Measurements from ENCODE around the gene COA4.

The COA4 gene

GRCh38 chr11:73907191-73907590, 30.5 kb upstream of the COA4 start:
- no peak overlapping the region for H3K4me3 ChIP-seq (replicated peaks in 1 of 2; ENCODE audit: low read depth in 2 of 2, low read length in 2 of 2)
- DNase-seq (ENCODE audit: low read depth in 2 of 2): peak; percentile 21 to 59
- peak; percentile 23 for TF ChIP-seq CTCF (IDR thresholded peaks at IDR 0.05; ENCODE audit: low read depth, low read length)

GRCh38 chr11:73902303-73902702, 25.7 kb upstream of the COA4 start:
- H3K4me3 ChIP-seq (replicated peaks in 1 of 2; ENCODE audit: low read depth in 2 of 2, low read length in 2 of 2): no peak overlapping the region
- DNase-seq (ENCODE audit: low read depth in 2 of 2): no peak
- TF ChIP-seq CTCF (IDR thresholded peaks at IDR 0.05; ENCODE audit: low read depth, low read length): no peak

GRCh38 chr11:73894725-73895335, 18.2 kb upstream of the COA4 start:
- no peak for TF ChIP-seq CTCF (IDR thresholded peaks at IDR 0.05; ENCODE audit: low read depth, low read length)
- H3K4me3 ChIP-seq (replicated peaks in 1 of 2; ENCODE audit: low read depth in 2 of 2, low read length in 2 of 2): no peak overlapping the region
- DNase-seq (ENCODE audit: low read depth in 2 of 2): peak in 1 of 2 donors; percentile 69

GRCh38 chr11:73893041-73893440, 16.4 kb upstream of the COA4 start:
- no peak for DNase-seq (ENCODE audit: low read depth in 2 of 2)
- no peak for TF ChIP-seq CTCF (IDR thresholded peaks at IDR 0.05; ENCODE audit: low read depth, low read length)
- H3K4me3 ChIP-seq (replicated peaks in 1 of 2; ENCODE audit: low read depth in 2 of 2, low read length in 2 of 2): no peak overlapping the region

- TF ChIP-seq CTCF (IDR thresholded peaks at IDR 0.05; ENCODE audit: low read depth, low read length): no peak
- no peak for DNase-seq (ENCODE audit: low read depth in 2 of 2)
- no peak overlapping the region for H3K4me3 ChIP-seq (replicated peaks in 1 of 2; ENCODE audit: low read depth in 2 of 2, low read length in 2 of 2)
Measured at GRCh38 chr11:73889536-73889935, 12.9 kb upstream of the COA4 start.

- H3K4me3 ChIP-seq (replicated peaks in 1 of 2; ENCODE audit: low read depth in 2 of 2, low read length in 2 of 2): no peak overlapping the region
- peak; percentile 18 to 21 for DNase-seq (ENCODE audit: low read depth in 2 of 2)
- TF ChIP-seq CTCF (IDR thresholded peaks at IDR 0.05; ENCODE audit: low read depth, low read length): no peak
Measured at GRCh38 chr11:73889019-73889418, 12.4 kb upstream of the COA4 start.

GRCh38 chr11:73888244-73888643, 11.6 kb upstream of the COA4 start:
- H3K4me3 ChIP-seq (replicated peaks in 1 of 2; ENCODE audit: low read depth in 2 of 2, low read length in 2 of 2): no peak overlapping the region
- TF ChIP-seq CTCF (IDR thresholded peaks at IDR 0.05; ENCODE audit: low read depth, low read length): no peak
- no peak for DNase-seq (ENCODE audit: low read depth in 2 of 2)

All from cardiac fibroblast (primary cell).